NOMO-1 (cell line): ENCODE measurements around the gene GRIN3A.
"Not testable (repeated sequence)": the region's sequence is repeated elsewhere in the genome, so short reads cannot be mapped to it uniquely, and the experiment has no call there.

ENCODE experiments used
- DNase-seq, 2 experiments: peaks; one replicate each; lab custom pipeline; 2025; ENCODE audit not compliant: unreplicated experiment in 2 of 2; lab: John Stamatoyannopoulos, UW

The GRIN3A gene

DNA sequence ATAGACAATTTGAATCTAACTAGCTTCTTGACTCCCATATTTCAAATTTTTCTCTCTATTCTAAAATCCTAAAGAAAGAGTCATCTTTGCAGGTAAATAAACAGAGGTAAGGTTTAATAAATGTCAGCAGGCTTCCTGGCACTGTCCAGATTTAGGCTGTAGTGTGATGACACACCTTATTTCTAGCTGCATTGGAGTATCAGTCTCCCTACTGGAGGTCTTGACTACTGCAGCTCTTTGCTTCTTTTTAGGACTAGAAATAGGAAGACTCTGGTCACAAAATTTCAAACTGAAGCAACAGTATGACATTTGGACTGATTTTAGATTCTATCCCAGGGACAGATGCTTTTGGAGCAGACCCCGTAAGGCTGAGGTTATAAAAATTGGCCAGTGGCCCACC lies 103.0 kb downstream of the GRIN3A start:
- no peak for DNase-seq

DNA sequence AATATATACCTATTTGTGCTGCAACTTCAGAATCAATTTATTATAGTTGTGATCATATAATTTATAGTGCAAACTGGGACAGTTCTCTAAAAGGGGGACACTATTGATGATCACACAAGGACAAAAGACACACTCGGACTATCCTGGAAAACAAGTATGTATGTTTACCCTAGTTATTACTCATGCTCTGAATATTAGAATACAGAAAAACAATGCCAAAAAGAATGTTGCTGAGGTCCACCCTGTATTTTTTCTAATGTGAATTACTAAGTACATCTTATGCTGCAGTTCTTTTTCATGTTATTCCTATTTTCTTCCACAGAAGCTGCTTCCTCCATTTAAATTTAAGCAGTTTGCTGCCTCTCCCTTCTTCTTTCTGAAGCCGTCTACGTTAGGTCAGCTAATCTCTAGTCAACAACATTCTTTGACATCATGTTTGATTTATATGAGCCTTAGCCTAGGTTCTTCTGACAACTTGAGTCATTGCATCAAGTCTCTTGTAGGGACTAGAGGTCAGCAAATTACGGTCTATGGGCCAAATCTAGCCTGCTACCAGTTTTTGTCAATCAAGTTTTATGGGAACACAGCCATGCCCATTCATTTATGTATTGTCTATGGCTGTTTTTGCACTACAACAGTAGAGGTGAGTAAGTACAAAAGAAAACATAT lies 103.6 kb downstream of the GRIN3A start:
- peak in 1 of 2 experiments; percentile 44 for DNase-seq

DNA sequence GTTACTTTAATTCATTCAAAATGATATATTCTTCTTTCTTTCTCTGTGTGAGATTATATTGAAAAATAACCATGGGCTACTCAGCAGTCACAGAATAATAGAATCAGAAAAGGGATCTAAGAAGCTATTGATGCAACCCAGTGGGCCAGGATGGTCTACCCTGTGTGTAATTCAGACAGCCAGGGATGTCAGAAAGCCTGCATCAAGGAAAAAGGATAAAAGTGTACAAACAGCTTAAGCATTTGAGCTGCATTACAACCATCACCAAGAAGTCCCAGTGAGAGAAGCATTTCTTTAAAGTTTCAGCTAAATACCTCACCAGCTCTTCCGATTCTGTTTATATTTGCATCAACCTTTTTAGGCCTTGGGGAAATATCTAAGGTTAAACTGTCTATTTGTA lies 105.8 kb downstream of the GRIN3A start:
- no peak for DNase-seq

DNA sequence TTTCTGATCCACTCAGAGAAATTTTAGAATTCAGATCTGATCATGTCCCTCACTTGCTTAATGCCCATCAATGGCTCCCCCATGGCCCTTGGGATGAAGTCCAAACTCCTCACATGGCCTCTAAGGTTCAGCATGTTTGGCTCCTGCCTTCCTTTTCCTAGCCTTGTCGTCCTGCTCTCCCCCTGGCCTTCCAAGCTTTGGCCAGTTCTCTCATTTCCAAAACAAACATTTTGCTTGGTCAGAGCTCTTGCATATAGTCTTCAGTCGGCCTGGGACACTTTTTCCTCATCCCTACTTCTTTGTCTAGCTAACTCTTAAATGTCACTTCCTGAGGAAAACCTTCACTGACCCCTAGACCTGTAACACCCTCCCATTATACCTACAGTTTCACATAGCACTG lies 106.6 kb downstream of the GRIN3A start:
- DNase-seq: no peak

DNA sequence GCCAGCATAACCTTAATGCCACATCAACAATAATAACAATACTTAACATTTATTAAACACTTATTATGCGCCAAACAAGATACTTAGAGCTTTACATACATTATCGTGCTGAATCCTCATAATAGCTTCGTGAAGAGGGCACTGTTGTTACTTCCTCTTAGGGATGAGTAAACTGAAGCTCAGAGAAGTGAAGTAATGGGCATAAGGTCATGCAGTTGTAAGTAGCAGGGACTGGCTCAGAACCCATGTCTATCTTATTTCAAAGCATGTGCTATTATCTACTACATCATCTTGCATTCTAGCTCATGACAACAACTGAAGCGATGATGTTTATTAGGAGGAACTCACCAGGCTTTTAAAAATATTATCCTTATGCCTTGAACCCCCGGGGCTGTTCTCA lies 108.8 kb downstream of the GRIN3A start:
- peak; percentile 33 to 78 for DNase-seq

DNA sequence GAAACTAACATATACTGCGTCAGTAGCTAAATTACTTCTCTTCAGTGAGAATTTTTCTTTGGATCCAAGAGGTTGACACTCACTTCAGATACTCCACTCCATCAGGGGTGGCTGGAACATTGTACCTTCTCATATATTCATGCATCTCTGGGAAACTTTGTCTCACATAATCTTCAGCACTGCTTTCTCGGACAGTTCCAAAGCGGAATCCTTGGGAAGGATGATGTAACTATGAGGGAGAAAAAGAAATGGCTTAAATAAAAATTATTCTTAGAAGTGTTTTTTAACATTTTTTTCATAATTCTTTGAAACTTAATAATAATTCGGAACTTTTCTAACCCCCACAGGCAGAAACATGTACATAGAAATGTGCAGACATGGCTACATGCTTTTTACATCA lies 110.3 kb downstream of the GRIN3A start:
- no peak for DNase-seq

DNA sequence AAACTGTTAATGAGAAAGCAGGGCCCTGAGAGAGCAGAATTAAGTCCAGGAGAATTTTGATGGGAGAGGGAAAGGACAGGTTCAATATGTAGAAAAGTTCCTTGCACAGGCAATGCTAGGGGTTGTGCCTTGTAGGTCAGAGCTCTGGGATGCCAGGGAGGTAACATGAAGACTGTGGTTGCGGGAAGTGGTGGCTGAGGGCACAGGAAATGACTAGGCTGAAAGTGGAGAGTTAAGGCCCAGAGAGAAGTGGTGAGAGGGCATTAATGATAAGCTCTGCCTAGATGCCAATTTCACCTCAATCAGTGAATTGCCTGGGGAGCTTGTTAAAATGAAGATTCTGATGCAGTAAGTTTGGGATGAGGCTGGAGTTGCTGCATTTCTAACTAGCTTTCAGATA lies 112.2 kb downstream of the GRIN3A start:
- DNase-seq: peak; percentile 34 to 71

DNA sequence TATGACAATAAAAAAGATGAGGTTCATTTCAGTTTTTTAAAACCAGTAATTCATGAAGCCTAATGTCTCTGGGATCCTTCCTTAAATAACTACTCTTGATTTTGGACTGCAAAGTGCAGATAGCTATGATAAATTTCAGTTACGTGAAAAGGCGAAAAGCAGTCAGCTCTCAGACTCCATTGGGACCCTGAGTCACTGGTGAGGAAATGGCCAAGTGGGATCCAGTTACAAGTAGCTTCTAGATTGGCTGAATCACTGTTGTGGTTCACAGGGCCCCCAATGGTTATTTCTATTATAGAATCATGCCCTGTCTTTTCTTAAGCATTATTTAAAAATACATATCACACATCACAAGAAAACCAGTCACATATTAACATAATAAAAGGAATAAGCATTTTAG lies 112.6 kb downstream of the GRIN3A start:
- no peak for DNase-seq

DNA sequence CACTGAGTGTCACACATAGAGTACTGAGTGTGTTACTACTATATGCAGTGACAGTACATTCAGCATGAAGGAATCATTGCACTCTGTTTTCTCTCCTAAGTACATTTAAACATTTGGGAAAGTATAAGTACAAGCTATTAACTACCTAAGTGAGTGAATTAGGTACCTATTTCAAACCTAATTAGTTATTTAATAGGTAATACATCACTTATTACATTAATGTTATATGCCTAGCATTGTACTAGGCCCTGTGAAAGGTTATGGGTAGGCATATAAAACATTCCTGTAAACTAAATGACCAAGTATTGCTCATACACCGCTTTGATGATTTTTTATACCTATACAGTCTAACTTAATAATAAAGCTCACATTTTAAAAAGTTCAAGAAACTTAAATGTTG lies 118.0 kb downstream of the GRIN3A start:
- DNase-seq: no peak

DNA sequence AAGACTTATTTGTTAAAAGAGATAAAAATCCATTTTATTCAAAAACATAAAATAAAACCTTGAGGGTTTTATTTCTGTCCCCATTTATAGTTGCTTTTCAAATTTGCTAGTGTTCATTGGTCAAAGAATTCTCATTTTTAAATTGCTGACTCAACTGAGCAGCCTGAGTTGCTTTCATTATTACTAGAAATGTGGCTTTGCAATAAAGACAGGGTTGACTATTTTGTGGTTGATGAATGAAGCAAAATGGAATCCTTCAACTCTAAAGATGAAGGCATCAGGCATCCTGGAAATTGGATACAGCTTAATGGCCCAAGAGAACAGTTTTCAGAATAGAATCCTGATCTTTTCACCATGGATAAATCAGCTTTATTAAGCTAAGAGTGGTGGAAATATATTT lies 119.7 kb downstream of the GRIN3A start:
- no peak for DNase-seq

DNA sequence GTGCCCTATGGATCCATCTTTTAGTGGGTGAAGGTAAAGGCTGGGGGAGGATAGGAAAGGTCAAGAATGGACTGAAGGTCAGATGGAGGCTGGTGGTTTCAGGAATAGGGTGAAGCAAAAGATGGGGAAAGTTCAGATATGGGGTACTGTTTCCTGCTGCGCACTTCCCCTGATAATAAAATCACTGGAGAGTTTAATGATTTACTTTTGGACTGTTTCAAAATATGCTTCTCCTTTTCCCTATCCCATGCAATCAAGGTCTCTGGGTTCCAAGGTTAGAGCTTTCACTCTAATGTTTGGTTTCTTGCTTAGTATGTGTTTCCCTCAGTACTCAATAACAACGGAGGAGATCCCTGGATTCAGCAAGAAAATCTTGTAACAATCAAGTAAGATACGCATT lies 132.9 kb downstream of the GRIN3A start:
- DNase-seq: no peak

DNA sequence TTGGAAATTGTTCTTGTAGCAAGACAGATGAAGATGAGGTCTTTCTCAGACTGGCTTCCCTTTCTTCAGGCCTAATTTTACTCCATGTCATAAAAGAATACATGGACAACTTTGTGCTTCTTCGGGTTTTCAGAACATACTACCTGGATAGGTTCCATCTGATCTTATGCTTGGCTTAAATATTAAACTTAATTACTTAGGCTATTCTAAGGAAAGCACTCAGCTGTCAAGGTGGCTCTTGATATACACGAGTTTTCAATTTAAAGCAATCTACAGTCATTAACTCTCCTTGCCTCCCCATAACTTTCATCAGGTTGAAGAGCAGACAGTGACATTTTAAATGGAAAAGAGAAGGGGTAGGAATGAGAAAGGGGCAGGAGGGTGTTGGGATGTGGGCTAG lies 134.2 kb downstream of the GRIN3A start:
- no peak for DNase-seq

DNA sequence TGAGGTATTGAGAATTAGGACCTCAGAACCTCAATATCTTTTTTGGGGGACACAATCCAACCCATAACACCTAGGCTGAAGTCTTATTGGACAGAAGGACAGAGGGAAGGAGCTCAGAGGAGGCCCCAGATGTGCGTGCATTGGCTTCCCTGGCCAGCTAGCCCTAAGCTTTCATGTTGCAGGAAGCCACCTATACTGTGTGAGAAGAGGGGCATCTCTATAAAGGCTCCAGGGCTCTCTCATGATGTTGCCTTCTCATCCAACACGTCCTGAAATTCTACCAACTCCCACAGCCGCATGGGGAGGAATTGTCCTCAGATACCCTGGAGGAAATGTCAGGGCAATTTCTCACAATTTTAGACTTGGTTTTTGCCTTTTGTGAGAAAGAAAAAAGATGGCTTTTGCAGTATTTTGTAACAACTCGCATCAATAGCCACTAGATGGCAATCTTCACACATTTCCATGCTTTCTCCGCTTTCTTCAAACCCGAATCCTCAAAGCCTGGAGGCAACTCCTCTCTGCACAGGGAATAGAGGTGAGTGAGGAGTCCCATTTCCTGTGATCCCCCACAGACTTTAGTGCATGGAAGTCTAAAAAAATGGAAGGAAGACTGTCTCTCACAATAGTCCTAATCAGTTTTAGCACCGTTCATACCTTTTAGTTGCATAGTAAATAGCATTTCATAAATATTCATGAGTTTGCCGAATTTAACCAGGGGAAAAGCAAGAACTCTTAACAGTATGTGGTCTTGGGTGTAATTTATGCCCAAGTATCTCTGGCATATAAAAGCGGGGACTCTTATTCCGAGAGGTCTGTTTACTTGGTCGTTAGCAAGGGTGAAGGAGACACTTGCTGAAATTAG lies 136.3 kb downstream of the GRIN3A start:
- DNase-seq: peak in 1 of 2 experiments; percentile 51

DNA sequence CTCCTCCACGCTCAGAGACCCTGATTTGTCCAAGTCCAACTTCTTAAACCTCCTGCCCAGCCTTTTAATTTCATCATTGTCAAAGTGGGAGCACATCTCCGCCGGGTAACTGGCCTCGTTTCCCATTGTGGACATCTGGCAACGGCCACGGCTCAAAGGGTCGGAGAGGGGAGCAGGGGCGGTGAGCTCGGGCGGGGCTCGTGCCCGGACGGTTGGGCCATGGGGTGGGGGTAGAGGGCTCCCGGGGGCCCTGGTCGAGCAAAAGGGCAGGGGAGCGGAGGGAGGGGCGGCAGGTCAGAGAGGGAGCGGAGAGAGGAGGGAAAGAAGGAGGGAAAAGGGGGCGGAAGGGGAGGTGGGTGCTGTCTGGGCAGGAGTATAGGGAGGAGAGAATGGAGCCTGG lies 143.7 kb downstream of the GRIN3A start, which contains the start of gene PPP3R2:
PPP3R2 (minus strand) TSS at position 174 of the 400 bp plus-strand sequence; CDS start at position 126, 48 bp downstream.
- no peak for DNase-seq

DNA sequence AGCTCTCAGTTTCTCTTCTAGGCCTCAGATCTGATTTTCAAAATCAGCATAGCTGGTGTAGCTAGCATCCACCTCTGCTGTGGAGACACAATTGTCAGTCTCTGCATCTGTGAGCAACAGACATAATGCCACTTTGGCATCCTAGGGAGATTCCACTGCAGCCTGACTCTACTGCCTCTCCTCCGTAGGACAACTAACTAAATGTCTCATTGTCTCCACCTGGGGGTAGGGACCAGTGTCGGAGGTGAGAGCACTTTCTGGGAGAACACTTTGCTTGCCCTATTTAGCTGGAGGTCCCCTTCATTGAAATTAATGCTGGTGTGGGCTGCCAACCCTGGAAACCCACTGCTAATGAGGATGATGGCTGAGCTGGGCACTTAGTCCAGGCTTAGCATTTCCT lies 145.1 kb downstream of the GRIN3A start:
- no peak for DNase-seq

DNA sequence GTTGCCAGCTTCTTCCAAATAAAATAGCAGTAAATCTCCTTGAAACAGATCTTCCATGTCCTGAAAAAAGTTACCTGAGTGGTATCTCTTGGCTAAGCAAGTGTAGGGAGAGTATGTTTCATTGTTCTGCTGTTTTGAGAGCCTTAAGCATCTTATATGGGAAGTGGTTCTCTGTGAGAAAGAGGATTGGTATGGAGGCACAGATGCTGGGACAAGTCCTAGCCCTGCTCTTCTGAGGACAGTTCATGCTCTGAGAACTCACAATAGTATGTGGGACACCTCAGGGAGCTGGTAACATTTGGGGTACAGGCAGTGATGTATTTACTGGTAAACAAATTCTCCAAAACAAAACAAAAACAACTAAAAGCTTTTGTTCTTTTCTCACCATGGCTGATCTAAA lies 145.7 kb downstream of the GRIN3A start:
- no peak for DNase-seq

DNA sequence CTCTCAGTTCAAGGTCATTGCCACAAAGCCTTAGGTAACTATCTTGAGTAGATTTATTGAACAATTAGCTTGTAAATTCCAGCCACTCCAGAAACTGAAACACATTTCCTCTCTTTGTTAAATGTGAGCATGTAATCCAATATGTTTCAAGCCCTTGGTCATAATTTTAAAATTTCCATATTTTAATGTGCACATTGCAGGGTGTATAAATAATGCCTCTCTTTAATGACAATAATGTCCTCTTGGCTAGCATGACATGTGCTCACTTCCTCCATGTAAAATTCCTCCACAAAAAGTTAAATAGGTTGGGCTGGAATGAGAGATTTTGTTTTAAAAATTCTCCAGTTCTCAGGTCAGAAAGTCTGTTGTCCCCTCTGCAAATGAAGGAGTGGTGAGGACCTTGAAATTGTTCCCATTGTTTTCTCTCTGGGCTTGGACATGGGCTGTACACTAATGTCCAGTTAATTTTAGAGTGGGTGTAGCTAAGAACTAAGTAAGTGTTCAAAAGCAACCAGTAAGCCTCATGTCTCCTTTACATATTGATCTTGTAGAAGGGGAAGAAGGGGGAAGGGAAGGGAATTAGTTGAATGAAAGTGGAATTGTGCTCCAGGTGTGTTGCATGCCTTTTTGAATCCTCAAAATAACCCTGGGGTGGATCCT lies 146.5 kb downstream of the GRIN3A start:
- no peak for DNase-seq

DNA sequence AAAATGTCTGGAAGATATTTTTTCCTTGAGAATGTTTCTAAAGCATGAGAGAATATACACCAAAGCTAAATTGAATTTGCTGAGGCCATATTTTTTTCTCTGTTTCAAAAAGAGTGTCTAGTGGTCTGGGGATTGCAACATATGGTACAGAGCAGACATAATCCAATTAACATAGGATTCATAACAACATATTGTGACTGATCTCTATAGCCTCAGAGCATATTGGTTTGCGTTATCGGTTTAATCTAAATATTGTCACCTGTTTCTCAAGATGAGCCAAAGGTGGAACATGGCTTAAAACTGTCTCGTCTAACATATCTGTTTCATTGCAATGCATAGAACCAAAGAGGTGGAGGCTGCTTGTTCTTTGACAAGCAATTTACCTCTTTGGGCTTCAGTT lies 147.5 kb downstream of the GRIN3A start:
- no peak for DNase-seq

DNA sequence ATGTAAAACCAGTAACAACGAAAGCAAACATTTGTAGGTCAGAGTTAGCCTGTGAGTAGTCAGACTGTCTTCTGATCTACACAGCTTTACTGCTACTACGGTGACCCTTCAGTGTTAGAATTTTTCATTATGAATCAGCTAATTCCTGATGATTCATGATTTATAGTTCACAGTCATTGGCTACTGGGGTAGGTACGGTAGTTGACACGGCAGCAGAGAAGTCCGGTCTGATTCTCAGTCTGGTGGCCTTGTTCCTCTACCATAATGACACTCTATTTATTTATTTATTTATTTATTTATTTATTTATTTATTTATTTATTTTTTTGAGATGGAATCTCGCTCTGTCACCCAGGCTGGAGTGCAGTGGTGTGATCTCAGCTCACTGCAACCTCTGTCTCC lies 148.4 kb downstream of the GRIN3A start:
- DNase-seq: not testable (repeated sequence)

DNA sequence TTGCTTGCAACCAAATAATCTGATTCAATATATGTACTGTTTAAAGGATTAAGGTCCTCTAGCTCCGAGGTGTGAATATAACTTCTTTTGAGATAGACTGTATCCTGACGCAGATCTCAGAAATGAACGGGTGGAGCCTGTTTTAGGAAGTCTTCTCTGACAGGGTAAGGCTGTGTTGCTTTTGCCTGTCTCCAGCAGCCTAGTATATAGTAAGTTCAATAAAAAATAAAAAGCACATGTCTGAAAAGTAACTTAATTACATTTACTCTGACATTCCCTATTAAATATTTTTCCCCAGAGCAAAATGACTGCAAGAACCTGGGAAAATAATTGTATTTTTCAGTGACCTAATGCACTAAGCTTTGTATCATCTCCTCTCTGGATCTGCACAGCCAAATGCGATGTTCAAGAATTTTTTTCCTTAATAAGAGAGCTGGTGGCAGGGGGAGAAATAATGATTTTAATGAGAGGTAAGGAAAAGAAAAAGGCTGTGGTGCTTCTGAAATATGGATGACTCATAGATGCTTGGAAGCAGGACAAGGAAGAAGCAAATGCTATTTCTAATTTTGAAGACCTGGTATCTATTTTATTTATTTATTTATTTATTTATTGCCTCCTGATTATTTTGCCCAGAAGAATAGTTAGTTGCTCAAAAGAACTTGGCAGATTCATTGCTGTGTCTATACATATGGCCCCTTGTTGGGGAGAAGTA lies 151.0 kb downstream of the GRIN3A start:
- DNase-seq: no peak

DNA sequence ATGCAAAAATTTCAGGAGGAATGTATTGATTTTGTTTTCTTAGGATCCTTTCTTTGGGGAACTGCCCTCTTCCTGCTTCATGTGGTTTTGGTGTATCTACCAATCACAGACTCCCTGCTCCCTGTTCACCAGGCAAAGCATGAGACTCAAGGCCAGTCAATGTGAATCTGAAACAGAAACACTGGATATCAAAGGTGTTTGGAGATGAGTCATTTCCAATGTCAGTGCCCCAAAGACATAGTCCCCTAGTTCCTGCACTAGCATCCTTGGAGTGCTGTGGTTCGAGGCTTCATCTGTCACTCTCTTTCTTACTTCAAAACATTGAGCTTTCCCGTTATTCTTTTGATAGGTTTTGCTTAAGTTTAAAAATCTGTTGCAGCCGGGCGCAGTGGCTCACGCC lies 151.8 kb downstream of the GRIN3A start:
- DNase-seq: peak in 1 of 2 experiments; percentile 5
